ENCODE measurements around the gene LAPTM5. TPM values are rescaled to one million over a fixed set of nuclear protein-coding genes. Genes with fewer than 3 reads are reported as not detected.

LAPTM5 gene
- total RNA-seq, 2 experiments from 2014 or later, result 326 to 386 TPM

GRCh38 chr1:30714025-30714424 lies 43.5 kb downstream of the LAPTM5 start:
- peaks cover 4% of the 10 kb centered on the region for H3K9me3 Mint-ChIP-seq (ENCODE audit: low read depth)
- ATAC-seq, result no peak
- H3K4me1 Mint-ChIP-seq, result peaks cover 6% of the 10 kb centered on the region
- no peak overlapping the region for H3K27ac Mint-ChIP-seq
- no peak overlapping the region for H3K4me3 Mint-ChIP-seq
- H3K36me3 Mint-ChIP-seq, result no peaks in the 10 kb centered on the region
- H3K27me3 Mint-ChIP-seq, result peaks cover 16% of the 10 kb centered on the region
- CTCF ChIA-PET, result interaction anchor here (19.3 kb wide), 1 partner anchor 67 kb away, joined by 759 read pairs; no protein-coding TSS in a partner anchor
- DNase-seq, result no peak

- Mint-ChIP-seq H3K36me3 (no peaks in the 10 kb centered on the region), H3K9me3 (ENCODE audit: low read depth) (peaks cover 4% of the 10 kb centered on the region), H3K27ac (no peak overlapping the region), H3K4me3 (no peak overlapping the region), H3K4me1 (peaks cover 6% of the 10 kb centered on the region), H3K27me3 (peaks cover 16% of the 10 kb centered on the region)
- ATAC-seq, result no peak
- CTCF ChIA-PET, result no interaction called here
- no peak for DNase-seq
Measured at GRCh38 chr1:30713311-30713710, 44.3 kb downstream of the LAPTM5 start.

GRCh38 chr1:30712583-30712982 lies 45.0 kb downstream of the LAPTM5 start:
- Mint-ChIP-seq H3K27me3 (peaks cover 18% of the 10 kb centered on the region), H3K4me1 (peaks cover 3% of the 10 kb centered on the region), H3K4me3 (no peak overlapping the region), H3K36me3 (no peaks in the 10 kb centered on the region), H3K27ac (no peak overlapping the region), H3K9me3 (ENCODE audit: low read depth) (peaks cover 4% of the 10 kb centered on the region)
- CTCF ChIA-PET, result no interaction called here
- DNase-seq (no peak), ATAC-seq (no peak)

GRCh38 chr1:30710407-30710806 lies 47.2 kb downstream of the LAPTM5 start:
- H3K4me3 Mint-ChIP-seq, result no peak overlapping the region
- H3K27ac Mint-ChIP-seq, result no peak overlapping the region
- no peaks in the 10 kb centered on the region for H3K4me1 Mint-ChIP-seq
- peaks cover 21% of the 10 kb centered on the region for H3K27me3 Mint-ChIP-seq
- H3K9me3 Mint-ChIP-seq (ENCODE audit: low read depth), result no peaks in the 10 kb centered on the region
- ATAC-seq, result no peak
- CTCF ChIA-PET, result no interaction called here
- no peak for DNase-seq
- no peaks in the 10 kb centered on the region for H3K36me3 Mint-ChIP-seq

GRCh38 chr1:30708361-30708728 lies 49.2 kb downstream of the LAPTM5 start:
- Mint-ChIP-seq H3K27me3 (peaks cover 21% of the 10 kb centered on the region), H3K4me3 (no peak overlapping the region), H3K27ac (no peak overlapping the region), H3K9me3 (ENCODE audit: low read depth) (no peaks in the 10 kb centered on the region), H3K36me3 (no peaks in the 10 kb centered on the region), H3K4me1 (no peaks in the 10 kb centered on the region)
- CTCF ChIA-PET, result interaction anchor here (0.7 to 3.6 kb wide), 5 partner anchors 10 to 1478 kb away, joined by 3 to 11 read pairs (median 3); partner anchors contain the start of gene MECR
- no peak for DNase-seq
- ATAC-seq, result no peak

GRCh38 chr1:30707412-30708360 lies 49.9 kb downstream of the LAPTM5 start:
- Mint-ChIP-seq H3K9me3 (ENCODE audit: low read depth) (no peaks in the 10 kb centered on the region), H3K4me1 (no peaks in the 10 kb centered on the region), H3K27me3 (peaks cover 21% of the 10 kb centered on the region), H3K4me3 (no peak overlapping the region), H3K27ac (no peak overlapping the region), H3K36me3 (no peaks in the 10 kb centered on the region)
- peak; percentile 63 for ATAC-seq
- DNase-seq, result peak; percentile 61
- CTCF ChIA-PET, result interaction anchor here (0.6 to 3.6 kb wide), 6 partner anchors 10 to 1477 kb away, joined by 3 to 11 read pairs (median 3); partner anchors contain the start of gene MECR

GRCh38 chr1:30706528-30706927 lies 51.0 kb downstream of the LAPTM5 start:
- Mint-ChIP-seq H3K27me3 (peaks cover 11% of the 10 kb centered on the region), H3K4me3 (no peak overlapping the region), H3K9me3 (ENCODE audit: low read depth) (no peaks in the 10 kb centered on the region), H3K36me3 (no peaks in the 10 kb centered on the region), H3K4me1 (no peaks in the 10 kb centered on the region), H3K27ac (no peak overlapping the region)
- CTCF ChIA-PET, result interaction anchor here (3.6 kb wide), 1 partner anchor 11 kb away, joined by 11 read pairs; no protein-coding TSS in a partner anchor
- DNase-seq, result no peak
- no peak for ATAC-seq

GRCh38 chr1:30705698-30706097 lies 51.9 kb downstream of the LAPTM5 start:
- Mint-ChIP-seq H3K9me3 (ENCODE audit: low read depth) (no peaks in the 10 kb centered on the region), H3K4me3 (no peak overlapping the region), H3K36me3 (no peaks in the 10 kb centered on the region), H3K27me3 (peaks cover 9% of the 10 kb centered on the region), H3K27ac (no peak overlapping the region), H3K4me1 (no peaks in the 10 kb centered on the region)
- DNase-seq (no peak), ATAC-seq (no peak)
- CTCF ChIA-PET, result no interaction called here

GRCh38 chr1:30704765-30705509 lies 52.6 kb downstream of the LAPTM5 start:
- DNase-seq (no peak), ATAC-seq (no peak)
- Mint-ChIP-seq H3K36me3 (no peaks in the 10 kb centered on the region), H3K9me3 (ENCODE audit: low read depth) (no peaks in the 10 kb centered on the region), H3K27me3 (peaks cover 5% of the 10 kb centered on the region), H3K4me1 (no peaks in the 10 kb centered on the region), H3K27ac (no peak overlapping the region), H3K4me3 (no peak overlapping the region)
- CTCF ChIA-PET, result no interaction called here

GRCh38 chr1:30704271-30704670 lies 53.3 kb downstream of the LAPTM5 start:
- CTCF ChIA-PET, result no interaction called here
- Mint-ChIP-seq H3K4me3 (no peak overlapping the region), H3K27ac (no peak overlapping the region), H3K36me3 (no peaks in the 10 kb centered on the region), H3K27me3 (peaks cover 5% of the 10 kb centered on the region), H3K4me1 (no peaks in the 10 kb centered on the region), H3K9me3 (ENCODE audit: low read depth) (no peaks in the 10 kb centered on the region)
- no peak for DNase-seq
- no peak for ATAC-seq

- CTCF ChIA-PET, result no interaction called here
- Mint-ChIP-seq H3K4me3 (no peak overlapping the region), H3K36me3 (no peaks in the 10 kb centered on the region), H3K4me1 (no peaks in the 10 kb centered on the region), H3K27me3 (peaks cover 3% of the 10 kb centered on the region), H3K9me3 (ENCODE audit: low read depth) (no peaks in the 10 kb centered on the region), H3K27ac (no peak overlapping the region)
- ATAC-seq, result no peak
- no peak for DNase-seq
Measured at GRCh38 chr1:30702823-30703222, 54.8 kb downstream of the LAPTM5 start.

GRCh38 chr1:30701258-30701633 lies 56.3 kb downstream of the LAPTM5 start:
- Mint-ChIP-seq H3K36me3 (no peaks in the 10 kb centered on the region), H3K9me3 (ENCODE audit: low read depth) (no peaks in the 10 kb centered on the region), H3K4me1 (no peaks in the 10 kb centered on the region), H3K4me3 (no peak overlapping the region), H3K27ac (no peak overlapping the region), H3K27me3 (peaks cover 5% of the 10 kb centered on the region)
- CTCF ChIA-PET, result no interaction called here
- ATAC-seq (no peak), DNase-seq (no peak)

- no peak overlapping the region for H3K27ac Mint-ChIP-seq
- H3K4me3 Mint-ChIP-seq, result no peak overlapping the region
- CTCF ChIA-PET, result no interaction called here
- H3K27me3 Mint-ChIP-seq, result peaks cover 2% of the 10 kb centered on the region
- no peaks in the 10 kb centered on the region for H3K36me3 Mint-ChIP-seq
- H3K4me1 Mint-ChIP-seq, result no peaks in the 10 kb centered on the region
- no peaks in the 10 kb centered on the region for H3K9me3 Mint-ChIP-seq (ENCODE audit: low read depth)
- ATAC-seq (no peak), DNase-seq (no peak)
Measured at GRCh38 chr1:30700528-30701257, 56.9 kb downstream of the LAPTM5 start.

All from activated CD8-positive, alpha-beta memory T cell treated with anti-CD3 and anti-CD28 coated beads, Interleukin-2, amount 10 ng/mL, durations not matched to agents 7 days and 5 days (primary cell).